Pulmonary artery endothelial cell (primary cell): ENCODE results near the gene OR2A42. TPM values are rescaled to one million over a fixed set of nuclear protein-coding genes. Genes with fewer than 3 reads are reported as not detected.
"Not testable (repeated sequence)": the region's sequence is repeated elsewhere in the genome, so short reads cannot be mapped to it uniquely, and the experiment has no call there.

Source experiments
- DNase-seq: peaks from one replicate; pipeline ENCODE4 v3.0.0-alpha.2; 2011; ENCODE audit warnings: low read depth, low spot score
- total RNA-seq: library from RNA; depleted of rRNA; stranded (reverse); fragments of >200 nt; gene quantifications from 2 replicates; pipeline ENCODE4 v1.2.3, GENCODE V29; 2014

OR2A42 gene
- total RNA-seq, 1 donor from 2014 or later: under 0.01 TPM

GRCh38 chr7:144223675-144224074 is 15.7 kb downstream of the OR2A42 start:
- DNase-seq: not testable (repeated sequence)

- not testable (repeated sequence) for DNase-seq
These were observed 18.9 kb downstream of the OR2A42 start for GRCh38 chr7:144220531-144220930.

GRCh38 chr7:144219149-144219548 is 20.3 kb downstream of the OR2A42 start:
- DNase-seq: not testable (repeated sequence)

DNA sequence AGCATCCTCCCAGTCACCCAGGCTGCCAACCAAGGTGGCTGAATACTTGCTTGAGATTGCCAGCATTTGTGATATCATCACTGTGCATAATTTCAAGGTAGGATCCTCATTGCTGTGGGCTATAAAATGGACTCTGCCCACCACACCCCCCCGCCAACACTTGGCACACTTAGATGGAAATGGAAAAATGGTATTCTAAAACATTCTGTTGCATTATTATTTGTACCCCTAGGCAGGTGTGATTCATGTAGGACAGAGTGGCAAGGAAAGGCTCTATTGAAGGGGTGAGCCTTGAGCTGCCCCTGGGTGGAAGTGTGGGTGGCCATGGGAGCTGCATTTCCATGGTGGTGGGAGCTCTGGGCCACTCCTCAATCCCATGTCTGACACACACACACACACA is 20.8 kb downstream of the OR2A42 start:
- DNase-seq: not testable (repeated sequence)

DNA sequence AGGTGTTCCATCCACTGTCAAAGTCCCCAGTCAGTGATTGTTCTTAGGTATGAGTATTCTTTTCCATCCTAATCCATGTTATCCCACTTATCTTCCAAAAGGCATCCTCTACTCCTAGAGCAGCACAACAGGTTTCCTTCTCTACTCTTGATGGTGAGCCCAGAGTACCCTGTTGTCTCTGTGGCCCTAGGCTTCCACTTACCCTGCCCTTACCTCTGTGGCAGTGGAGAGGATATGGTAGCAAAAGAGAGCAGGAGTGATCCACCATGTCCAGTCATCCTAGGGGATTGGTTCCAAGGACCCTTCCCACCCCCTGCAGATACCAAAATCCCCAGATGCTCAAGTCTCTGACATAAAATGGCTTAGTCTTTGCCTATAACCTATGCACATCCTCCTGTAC is 22.2 kb downstream of the OR2A42 start:
- DNase-seq: not testable (repeated sequence)

GRCh38 chr7:144205306-144205705 is 34.1 kb downstream of the OR2A42 start:
- DNase-seq: not testable (repeated sequence)

DNA sequence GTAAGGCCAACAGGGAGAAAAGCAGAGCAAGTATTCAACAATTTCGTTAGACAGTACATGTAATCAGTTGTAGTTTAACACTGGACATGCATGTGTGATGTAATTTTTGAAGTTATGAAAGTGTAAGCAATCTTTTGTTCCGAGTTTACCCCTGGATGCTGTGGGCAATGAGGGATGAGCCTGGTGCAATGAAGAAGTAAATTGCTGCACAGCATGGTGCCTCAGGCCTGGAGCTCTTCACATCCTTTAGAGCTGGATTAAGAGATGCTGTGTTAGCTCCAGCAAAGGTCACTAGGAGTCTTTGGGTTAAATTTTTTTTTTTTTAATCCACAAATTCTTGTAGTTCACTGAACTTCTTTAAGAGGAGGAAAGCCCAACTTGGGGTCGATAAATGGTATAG is 36.3 kb downstream of the OR2A42 start:
- not testable (repeated sequence) for DNase-seq

DNA sequence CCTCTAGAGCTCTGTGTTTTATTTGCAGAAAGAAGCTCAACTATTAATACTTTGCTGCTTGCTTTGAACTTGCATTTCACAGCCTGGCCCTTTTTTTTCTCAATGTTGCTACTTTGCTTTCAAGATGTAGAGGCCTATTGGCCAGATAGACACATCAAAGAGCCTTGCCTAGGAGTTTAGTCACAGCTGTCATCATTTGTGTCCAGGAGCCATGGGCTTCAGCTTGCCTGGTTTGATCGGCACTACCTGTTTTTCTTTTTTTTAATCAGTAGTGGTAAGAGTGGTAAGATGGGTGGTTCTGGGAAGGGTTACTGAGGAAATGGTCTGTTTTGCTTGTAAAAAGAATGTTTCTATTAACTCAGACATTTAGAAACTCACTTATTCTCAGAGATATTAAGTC is 37.4 kb downstream of the OR2A42 start:
- not testable (repeated sequence) for DNase-seq

GRCh38 chr7:144198934-144199333 is 40.5 kb downstream of the OR2A42 start:
- not testable (repeated sequence) for DNase-seq

DNA sequence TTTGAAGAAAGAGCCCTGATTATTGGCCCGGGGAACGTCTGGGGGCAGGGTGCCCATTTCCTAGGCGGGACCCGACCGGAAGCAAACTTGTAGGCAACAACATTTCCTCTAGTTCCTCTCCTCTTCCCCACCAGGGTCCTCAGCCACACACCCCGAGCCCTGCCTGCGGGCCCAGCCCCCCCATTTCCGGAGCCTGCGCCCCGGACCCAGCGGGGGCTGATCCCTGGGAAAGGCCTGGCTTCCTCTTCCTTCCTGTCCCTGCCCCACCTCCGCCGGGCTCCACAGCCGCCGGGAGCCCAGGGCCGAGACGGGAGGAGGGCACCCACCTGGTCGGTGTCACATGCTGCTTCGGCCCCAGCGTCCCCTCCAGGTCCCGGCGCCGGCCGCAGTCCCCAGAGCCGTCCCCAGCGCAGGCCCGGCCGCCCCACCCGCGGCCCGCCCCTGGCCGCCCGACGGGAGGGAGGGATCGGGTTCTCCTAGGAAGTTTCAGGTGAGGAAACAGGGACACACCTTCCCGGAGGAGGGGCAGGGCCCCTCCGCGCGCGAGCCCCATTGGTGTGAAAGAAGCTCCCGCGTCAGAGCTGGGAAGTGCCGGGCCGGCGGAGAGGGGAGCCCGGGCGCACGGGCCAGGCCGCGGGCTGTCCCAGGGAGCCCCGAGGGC is 44.1 kb downstream of the OR2A42 start, which contains the start of gene ARHGEF35:
ARHGEF35 (minus strand) TSS at position 622 of the 661 bp plus-strand sequence. CDS start 7,450 bp downstream, outside the sequence.
- not testable (repeated sequence) for DNase-seq

DNA sequence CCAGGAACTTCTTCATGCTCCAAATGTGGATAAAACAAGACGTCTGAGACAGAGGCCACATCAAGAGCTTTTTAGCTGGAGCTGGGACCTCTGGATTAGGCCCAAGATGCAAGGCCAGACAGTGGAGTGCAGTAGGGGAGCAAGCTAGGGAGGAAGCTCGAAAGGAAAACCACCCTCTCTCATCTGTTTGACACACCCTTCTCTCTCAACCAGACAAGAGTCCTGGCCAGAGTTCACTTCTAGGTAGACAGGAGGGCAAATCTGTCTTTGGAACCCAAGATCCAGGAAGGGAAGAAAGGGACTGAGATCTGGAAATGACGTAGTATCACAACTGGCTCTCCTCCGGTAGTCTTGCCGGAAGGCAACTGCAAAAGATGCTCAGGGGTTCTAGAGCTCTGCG is 45.0 kb downstream of the OR2A42 start:
- not testable (repeated sequence) for DNase-seq

- DNase-seq: not testable (repeated sequence)
These were observed 45.6 kb downstream of the OR2A42 start for GRCh38 chr7:144193782-144194181.

DNA sequence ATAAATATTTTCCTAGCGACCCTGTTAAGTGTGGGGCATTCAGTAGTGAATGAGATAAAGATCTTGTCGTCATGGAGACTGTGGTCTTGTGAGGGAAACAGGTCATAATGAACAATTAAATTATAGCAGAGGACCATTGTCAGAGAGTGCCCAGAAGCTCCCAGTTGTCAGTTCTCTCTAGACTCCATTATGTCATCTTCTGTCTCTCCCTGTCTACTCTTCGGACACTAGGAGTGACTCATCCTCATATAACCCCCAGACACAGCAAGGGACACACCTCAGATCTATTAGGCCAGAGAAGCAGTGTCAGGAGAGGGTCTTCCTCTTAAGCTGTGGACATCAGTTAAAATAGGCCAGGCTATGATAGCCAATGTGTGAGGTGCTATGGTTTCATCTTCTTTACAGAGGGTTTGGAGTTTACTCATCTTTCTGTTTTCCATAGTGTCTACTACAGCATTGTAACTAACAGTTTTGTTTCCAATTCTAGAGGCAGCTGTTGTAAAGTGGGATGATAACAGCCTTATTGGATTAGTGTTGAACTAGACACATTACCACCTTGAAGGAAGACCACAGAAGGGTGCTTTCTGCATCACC is 50.7 kb downstream of the OR2A42 start:
- not testable (repeated sequence) for DNase-seq

DNA sequence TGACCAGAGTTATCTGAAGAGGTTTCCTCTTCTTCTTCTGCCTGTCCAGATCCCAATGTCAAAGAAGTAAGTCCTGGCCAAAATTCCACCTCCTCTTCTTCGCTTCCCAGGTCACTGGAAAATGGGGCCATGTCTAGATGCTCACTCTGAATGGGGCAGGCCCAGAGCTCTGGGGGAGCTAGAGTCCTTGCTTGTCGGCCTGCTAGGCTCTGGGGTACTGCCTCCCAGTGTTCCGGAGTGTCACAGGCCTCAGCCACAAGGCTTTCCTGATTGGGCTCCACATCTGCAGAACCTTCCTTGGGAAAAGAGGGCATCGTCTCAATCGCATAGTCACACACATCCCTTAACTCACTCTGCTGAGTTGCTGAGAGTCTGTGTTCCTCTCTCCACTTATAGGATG is 51.6 kb downstream of the OR2A42 start:
- DNase-seq: not testable (repeated sequence)

DNA sequence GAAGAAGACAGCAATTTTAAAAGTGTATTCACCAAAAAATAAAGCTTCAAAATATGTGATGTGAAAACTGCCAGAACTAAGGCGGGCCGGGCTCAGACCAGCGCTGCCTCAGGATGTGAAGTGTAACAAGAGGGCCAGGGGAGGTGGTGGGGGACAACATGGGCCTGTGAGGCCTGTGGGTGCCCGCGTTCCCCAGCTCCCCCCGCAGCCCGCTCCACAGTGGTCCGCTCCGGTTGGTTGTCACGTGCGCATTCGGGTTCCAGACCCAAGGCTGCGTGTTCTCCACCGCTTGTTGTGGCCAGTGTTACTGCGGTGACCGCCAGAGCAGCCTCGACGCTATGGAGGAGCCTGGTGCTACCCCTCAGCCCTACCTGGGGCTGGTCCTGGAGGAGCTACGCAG is 56.2 kb downstream of the OR2A42 start, which contains the start of gene CTAGE4:
CTAGE4 (plus strand) TSS at position 301 of the 400 bp plus-strand sequence; CDS start at position 339, 38 bp downstream.
- not testable (repeated sequence) for DNase-seq

- not testable (repeated sequence) for DNase-seq
These were observed 60.3 kb downstream of the OR2A42 start for GRCh38 chr7:144179165-144179479.

DNA sequence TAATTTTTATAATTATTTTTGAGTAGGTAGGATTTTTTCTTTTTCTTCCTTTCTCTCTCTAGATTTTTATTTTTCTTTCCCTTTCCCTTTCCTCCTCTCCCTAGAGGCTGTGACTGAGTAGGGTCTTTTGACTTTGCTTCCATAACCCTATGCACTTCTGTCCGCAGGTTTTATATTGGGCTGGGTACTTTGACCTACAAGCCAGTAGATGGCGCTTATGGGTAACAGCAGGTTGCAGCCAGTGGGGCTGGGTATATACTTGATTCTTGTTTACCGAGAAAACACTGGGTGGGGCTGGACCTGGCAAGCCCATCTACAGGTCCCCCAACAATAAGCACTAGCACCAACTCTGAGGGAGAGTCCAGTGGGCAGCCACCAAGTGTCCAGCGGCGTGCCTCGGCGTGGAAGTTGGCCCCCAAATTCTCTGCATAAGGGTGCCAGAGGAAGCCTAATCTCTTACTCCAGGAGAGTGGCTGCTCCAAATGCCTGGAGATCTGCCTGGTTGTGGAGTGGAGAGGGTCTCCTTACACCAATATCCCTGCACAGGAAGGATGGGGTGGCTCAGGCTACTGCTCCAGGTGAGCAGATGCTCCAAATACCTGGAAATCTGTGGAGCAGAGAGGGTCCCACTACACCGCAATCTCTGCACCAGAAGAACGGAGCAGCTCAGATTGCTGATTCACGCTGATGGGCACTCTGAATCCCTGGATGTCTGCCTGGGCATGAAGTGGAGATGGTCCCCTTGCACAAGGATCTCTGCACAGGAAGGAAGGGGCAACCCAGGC is 60.8 kb downstream of the OR2A42 start:
- not testable (repeated sequence) for DNase-seq

Other genes with a start within 250 kb of the OR2A42 start
- gene OR6B1, start 239.3 kb downstream of the OR2A42 start, total RNA-seq: not detected in 2 replicates
- not detected in 2 replicates for gene OR2A5, start 190.7 kb downstream of the OR2A42 start, total RNA-seq
- gene OR2A25, start 169.8 kb downstream of the OR2A42 start, total RNA-seq: not detected in 2 replicates
- gene OR2A12, start 153.3 kb downstream of the OR2A42 start, total RNA-seq: not detected in 2 replicates
- not detected in 2 replicates for gene OR2A2, start 130.0 kb downstream of the OR2A42 start, total RNA-seq
- gene OR2A14, start 116.4 kb downstream of the OR2A42 start, total RNA-seq: not detected in 2 replicates
- 0.07 and 0.18 TPM in 2 replicates for gene CTAGE4, start 56.1 kb downstream of the OR2A42 start, total RNA-seq
- 0.40 and 0.88 TPM in 2 replicates for gene ARHGEF35, start 43.8 kb downstream of the OR2A42 start, total RNA-seq
- gene OR2A7, start 25.2 kb upstream of the OR2A42 start, total RNA-seq: 0.07 and 0.11 TPM in 2 replicates
- 0.04 and 0.20 TPM in 2 replicates for gene CTAGE8, start 29.7 kb upstream of the OR2A42 start, total RNA-seq
- gene OR2A1, start 72.8 kb upstream of the OR2A42 start, total RNA-seq: 0.07 TPM in 1 of 2 replicates, not detected in the other
- 0.49 and 0.66 TPM in 2 replicates for gene ARHGEF5, start 115.8 kb upstream of the OR2A42 start, total RNA-seq
- gene NOBOX, start 164.1 kb upstream of the OR2A42 start, total RNA-seq: not detected in 2 replicates